GM21528 (cell line): Measurements from ENCODE around the gene DLGAP5.

Source experiments
- ATAC-seq: cut with Tn5 transposase; IDR thresholded peaks from one replicate; pipeline ENCODE4 v1.9.1; 2021; ENCODE audit warnings: mild to moderate bottlenecking, moderate library complexity; ENCODE audit not compliant: unreplicated experiment, low FRiP score

The DLGAP5 gene

GRCh38 chr14:55190906-55191202 lies 531 bp downstream of the DLGAP5 start:
- ATAC-seq = no peak

GRCh38 chr14:55188686-55189295 lies 2.6 kb downstream of the DLGAP5 start:
- no peak for ATAC-seq

DNA sequence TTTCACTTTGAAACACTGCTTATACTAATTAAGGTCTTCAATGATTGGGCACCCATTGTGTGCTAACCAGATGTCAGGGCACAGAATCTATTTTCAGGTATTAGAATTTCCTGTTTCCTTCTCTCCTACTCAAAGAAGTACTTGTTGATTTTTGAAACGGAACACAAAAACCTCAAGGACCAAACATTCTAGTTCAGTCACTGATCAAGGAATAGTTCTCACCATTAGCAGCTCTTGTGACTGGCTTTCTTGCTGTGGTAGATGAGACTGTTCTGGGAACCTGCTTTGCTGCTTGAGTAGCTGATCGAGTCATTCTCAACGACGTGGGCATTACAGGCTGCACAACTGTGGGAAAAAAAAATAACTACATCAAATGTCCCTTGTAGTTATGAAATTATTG lies 11.0 kb downstream of the DLGAP5 start:
- ATAC-seq = peak; percentile 77

GRCh38 chr14:55180006-55180405 lies 11.4 kb downstream of the DLGAP5 start:
- ATAC-seq = no peak

DNA sequence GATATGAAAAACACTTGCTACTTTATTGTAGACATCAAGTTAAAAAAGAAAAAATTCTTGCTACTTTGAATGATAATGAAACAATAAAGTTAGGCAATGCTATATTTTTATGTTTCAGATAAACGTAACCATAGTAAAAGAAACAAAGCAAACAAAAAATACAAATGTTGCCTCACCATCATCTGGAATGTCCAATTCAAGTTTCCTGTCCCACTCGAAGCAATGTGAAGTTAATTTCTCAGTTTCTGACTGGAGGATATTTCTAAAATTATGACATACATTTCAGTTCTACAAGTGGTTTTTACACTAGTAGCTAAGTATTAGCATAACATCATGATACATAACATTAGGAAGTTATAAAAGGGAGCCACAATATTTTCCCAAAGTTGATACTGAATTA lies 20.9 kb downstream of the DLGAP5 start:
- no peak for ATAC-seq

DNA sequence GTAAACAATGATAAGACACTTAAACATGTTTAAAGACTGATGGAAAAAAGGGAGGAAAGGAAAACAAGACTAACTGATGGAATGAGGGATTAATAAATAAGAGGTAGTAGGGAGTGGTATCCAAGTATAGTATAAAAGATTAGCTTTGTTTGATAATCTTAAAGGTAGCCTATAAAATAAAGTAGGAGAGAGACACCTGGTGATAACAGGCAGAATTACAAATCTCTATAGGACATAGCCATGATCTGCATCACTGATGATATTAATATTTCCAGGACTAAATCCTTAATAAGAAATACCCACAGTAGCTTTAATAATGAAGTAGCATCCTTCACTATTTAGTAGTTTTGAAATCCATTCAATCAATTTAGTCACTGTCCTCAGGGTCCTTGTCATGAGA lies 30.4 kb downstream of the DLGAP5 start:
- no peak for ATAC-seq

DNA sequence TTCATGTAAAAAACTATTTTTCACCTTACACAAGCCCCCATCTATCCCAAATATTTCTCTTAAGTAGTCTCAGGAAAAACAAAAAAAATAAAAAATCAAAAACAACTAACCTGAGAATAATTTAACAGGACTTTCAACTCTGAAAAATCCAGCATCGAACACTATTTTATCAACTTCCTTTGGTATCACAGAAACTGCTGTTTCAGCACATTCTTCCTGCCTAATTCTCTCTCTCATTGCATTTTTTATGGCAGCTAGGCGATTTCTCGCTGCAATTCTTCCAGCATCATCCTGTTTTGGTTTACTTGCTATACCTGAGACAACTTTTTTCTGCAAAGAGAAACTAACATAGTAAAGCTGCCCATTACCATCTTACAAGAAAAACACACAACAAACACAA lies 33.0 kb downstream of the DLGAP5 start:
- ATAC-seq = no peak

DNA sequence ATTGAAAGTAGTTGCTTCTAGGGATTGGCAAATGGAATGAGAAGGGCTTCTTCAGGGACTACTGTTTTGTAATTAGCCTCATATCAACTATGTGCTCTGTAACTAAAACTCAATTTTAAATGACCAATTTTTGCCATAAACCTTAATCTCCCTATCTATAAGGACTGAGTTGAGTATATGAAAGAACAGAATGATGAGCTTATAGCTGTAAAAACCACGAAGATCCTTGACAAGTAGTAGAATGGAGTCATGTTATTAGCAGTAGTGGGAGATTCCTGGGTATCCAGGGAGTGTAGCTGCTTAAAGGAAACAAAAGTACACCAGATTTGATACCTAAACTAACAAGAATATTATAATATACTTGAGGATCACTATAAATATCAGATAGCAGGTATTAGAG lies 34.3 kb downstream of the DLGAP5 start:
- ATAC-seq = no peak

- no peak for ATAC-seq
These were observed 37.4 kb downstream of the DLGAP5 start for GRCh38 chr14:55153951-55154350.

- no peak for ATAC-seq
These were observed 39.2 kb downstream of the DLGAP5 start for GRCh38 chr14:55152052-55152753.

DNA sequence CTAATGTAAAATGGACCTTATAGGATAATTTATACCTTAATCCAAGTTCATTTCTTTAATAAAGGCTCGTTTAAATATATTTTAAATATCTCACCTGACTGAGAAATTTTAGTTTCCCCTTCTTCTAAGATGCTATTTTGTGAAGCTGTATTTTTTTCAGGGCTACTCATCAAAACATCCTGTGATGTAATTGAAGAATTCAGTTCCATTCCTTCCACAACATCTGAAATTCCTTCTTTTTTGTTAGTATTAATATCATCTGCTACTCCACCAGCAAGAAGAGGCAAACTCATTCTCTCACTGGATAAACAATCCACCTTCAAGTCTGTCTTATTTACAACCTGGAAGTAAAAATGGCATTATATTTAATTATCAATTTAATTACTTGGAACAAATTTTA lies 39.8 kb downstream of the DLGAP5 start:
- ATAC-seq = no peak

DNA sequence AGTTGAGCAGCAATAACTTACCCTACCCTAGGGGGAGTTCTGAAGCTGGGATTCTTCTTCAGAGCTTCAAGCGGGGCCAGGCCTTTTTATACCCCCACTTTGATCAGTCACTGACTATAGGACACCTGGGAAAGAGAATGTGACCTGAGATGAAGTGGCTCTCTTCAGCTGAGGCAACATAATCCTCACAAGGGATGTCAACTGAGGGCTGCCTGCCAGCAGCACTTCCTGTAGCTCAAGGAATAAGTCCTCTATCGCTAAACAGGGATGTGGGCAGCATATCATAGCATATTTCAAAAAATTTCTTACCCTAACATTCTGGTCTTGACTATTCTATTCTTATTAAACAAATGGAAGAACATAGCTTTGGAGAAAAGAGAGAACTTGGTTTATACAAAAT lies 45.0 kb downstream of the DLGAP5 start:
- no peak for ATAC-seq

DNA sequence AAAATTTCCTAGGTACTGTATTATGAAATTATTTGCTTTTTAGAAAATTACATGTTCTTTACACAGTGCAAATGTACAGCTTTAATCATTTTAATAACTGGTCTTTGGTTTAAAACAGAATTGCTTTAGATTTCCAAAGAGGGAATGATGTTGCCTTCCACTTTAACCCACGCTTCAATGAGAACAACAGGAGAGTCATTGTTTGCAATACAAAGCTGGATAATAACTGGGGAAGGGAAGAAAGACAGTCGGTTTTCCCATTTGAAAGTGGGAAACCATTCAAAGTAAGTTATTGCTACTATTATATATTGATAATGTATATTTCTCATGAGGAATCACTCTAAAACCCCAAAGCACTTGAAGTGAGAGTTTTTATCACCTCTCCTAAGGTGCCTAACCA lies 48.9 kb downstream of the DLGAP5 start:
- ATAC-seq = no peak

GRCh38 chr14:55141825-55142224 lies 49.6 kb downstream of the DLGAP5 start:
- no peak for ATAC-seq

DNA sequence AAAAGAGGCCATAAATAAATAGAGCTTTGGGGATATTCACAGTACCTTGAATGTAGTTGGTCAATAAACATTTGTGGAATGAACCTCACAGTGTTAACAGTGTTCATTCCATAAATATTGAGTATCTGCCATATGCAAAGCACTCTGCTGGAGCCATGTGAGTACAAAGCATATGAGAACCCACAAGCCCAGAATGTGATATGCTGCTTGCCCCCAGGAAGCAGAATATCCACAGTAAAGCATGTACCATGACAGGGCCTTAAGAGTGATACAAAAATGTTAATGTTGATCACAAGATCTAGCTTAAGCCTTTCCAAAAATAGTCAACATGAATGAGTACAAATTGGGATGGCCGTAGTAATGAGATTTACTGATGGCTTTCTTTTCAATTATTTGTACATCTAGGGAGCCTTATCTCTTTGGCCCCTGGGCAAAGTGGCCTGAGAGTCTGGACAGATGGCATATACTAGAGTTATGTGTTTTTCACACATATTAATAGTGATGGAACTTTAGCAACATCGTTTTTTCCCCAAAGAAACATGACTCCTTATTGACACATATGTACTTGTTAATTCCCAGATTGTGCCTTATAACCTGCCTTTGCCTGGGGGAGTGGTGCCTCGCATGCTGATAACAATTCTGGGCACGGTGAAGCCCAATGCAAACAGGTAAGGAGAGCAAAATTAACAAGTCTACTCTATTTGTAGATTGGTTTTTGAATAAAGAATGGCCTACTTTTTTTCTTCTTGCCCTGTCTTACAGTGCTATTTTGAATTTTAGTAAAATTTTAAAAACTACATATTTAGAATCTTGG lies 51.5 kb downstream of the DLGAP5 start:
- no peak for ATAC-seq

DNA sequence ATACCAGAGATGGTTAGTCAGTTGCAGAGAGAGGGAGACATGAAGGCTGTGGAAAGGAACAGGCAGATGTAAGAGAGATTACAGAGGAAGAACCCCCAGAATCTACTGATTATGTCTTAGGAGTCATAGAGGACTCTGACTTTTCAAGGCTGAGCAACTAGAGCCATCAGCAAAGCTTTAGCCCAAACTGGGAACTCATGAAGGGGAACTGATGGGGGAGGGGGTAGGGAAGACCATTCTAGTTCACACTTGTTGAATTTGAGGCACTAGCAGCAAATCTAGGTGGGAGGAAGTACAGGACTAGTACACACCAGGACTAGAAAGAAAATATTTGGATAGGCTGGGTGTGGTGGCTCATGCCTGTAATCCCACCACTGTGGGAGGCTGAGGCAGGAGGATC lies 52.2 kb downstream of the DLGAP5 start:
- ATAC-seq = no peak

GRCh38 chr14:55138091-55138490 lies 53.3 kb downstream of the DLGAP5 start:
- no peak for ATAC-seq

- no peak for ATAC-seq
These were observed 54.2 kb downstream of the DLGAP5 start for GRCh38 chr14:55136885-55137786.

DNA sequence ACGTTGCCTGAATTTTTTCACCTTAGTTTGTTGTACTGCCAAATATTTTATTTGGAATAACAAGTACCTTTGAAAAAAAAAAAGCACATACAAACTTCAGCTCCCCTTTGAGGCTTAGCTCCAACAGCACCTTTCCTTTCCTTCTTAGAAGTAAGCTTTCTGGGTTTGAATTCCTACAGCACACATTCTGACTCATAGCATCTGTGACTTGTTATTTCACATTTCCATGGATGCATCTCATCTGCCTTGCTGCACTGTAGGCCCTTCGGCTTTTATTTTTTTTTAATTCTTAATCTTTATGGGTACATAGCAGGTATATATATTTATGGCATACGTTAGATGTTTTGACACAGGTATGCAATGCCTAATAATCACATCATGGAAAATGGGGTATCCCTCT lies 55.1 kb downstream of the DLGAP5 start:
- no peak for ATAC-seq

DNA sequence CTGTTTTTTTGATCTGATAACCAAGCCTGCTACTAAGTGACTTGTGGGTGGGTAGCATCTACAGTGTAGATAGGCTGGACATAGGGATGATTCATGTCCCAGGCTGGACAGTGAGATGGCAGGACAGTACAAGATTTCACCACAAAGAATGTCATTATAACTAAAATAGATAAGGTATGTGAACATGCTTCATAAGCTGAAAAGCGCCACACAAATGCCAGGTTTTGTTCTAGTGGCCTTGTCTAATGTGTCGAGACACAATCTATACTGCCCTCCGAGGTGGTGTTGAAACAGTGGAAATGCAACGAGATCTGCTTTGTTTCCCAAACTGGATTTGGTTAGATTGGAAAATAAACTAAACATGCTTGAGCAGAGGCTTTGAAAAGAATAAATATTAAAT lies 58.0 kb downstream of the DLGAP5 start:
- ATAC-seq = no peak
